Activated CD8-positive, alpha-beta memory T cell treated with anti-CD3 and anti-CD28 coated beads for 24 hours (primary cell): ENCODE data around the gene PCNT.
A peak's percentile ranks its signal among the peaks of the same experiment; 100 is the strongest.
"Not testable (repeated sequence)": the region's sequence is repeated elsewhere in the genome, so short reads cannot be mapped to it uniquely, and the experiment has no call there.

Experiments
- DNase-seq: peaks from one replicate; pipeline ENCODE4 v3.0.0-alpha.2; 2020

The PCNT gene

GRCh38 chr21:46304955-46305354, 19.0 kb upstream of the PCNT start:
- no peak for DNase-seq

GRCh38 chr21:46307625-46308024, 16.3 kb upstream of the PCNT start:
- no peak for DNase-seq

DNA sequence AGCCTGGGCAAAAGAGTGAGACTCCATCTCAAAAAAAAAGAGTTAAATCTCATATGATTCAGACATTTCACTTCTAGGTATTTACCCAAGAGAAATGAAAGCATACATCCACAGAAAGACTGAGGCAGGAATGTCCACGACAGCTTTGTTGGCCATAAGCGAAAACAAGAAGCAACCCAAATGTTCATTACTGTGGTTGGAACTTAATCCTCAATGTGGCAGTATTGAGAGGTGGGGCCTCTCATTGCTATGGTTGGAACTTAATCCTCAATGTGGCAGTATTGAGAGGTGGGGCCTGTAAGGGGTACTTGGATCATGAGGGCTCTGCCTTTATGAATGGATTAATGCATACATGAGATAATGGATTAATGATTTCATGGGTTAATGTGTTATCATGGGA, 15.5 kb upstream of the PCNT start:
- no peak for DNase-seq

GRCh38 chr21:46310260-46310659, 13.7 kb upstream of the PCNT start:
- not testable (repeated sequence) for DNase-seq

- no peak for DNase-seq
Observed at GRCh38 chr21:46311568-46311967, 12.4 kb upstream of the PCNT start.

- no peak for DNase-seq
Observed at GRCh38 chr21:46312949-46313348, 11.0 kb upstream of the PCNT start.

DNA sequence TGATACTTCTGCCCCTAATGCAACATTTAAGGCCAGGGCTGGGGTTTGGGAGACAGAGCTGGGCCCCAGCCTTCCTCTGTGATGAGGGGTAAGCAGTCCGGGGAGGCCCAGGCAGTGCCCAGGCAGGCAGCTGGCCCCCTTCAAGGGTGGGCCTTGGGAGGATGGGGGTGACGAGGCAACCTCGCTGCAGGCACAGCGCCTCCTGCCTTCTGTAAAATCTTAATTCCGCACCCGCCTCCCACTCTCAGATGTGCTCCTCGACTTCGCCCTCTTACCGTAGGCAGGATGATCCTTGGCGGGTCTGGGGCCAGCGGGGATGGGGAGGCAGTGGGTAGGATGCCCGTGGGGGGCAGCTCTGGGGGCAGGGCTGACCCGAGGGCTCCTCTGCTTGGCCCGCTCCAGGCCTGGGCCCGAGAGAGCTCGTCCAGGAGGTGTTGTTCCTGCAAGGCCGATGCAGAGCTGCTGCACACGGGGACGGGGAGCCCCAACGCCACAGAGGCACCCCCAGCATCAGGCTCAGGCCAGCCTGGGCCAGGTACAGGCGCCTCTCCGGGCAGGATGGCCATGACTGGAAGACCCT, 9.4 kb upstream of the PCNT start:
- DNase-seq = no peak

GRCh38 chr21:46316708-46317324, 7.1 kb upstream of the PCNT start:
- DNase-seq = no peak

GRCh38 chr21:46317710-46318463, 6.1 kb upstream of the PCNT start:
- DNase-seq = no peak

- DNase-seq = no peak
Observed at GRCh38 chr21:46318464-46318845, 5.5 kb upstream of the PCNT start.

GRCh38 chr21:46319186-46319585, 4.8 kb upstream of the PCNT start:
- DNase-seq = no peak

GRCh38 chr21:46320331-46320801, 3.6 kb upstream of the PCNT start:
- DNase-seq = no peak

DNA sequence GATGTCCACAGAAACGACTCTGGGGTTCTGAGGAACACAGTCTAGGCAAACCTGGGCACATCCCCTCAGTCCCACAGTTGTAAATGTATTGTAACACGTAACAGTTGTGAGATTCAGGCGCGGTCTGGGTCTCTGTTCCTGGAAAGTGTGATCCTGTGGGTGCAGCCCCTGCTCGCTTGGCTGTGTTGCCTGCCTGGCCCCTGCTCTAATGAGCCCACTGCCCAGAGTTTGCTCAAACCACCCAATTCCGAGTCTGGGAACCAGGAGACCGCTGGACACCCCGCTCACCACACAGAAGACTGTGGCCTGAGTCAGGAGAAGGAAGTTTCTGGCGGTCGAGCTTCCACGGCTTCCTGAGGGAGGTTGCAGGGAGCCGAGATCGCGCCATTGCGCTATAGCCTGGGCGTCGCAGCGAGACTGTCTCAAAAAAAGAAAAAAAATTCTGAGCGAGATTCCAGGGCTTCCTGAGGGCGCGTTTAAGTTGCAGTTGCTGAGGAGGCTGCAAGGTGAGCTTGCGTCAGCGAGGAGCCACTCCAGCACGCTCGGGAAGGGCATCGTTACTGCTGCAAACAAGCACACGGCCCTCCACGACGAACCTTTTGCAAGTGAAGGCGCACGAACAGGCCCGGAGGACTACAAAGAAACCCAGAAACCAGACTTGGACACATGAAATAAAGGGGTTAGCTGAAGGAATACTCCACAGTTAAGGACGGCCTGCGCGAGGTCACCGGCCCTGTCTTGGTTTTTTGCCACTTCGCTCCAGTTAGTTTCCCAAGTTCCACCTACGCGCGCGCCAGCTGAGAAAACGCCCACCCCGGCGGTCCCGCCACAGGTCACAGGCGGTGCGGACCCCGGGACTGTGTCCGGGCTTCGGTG, 1.4 kb upstream of the PCNT start:
- peak; percentile 68 for DNase-seq

GRCh38 chr21:46323227-46323709, 688 bp upstream of the PCNT start:
- DNase-seq = no peak

GRCh38 chr21:46324390-46325072, 575 bp downstream of the PCNT start:
- DNase-seq = peak; percentile 95

DNA sequence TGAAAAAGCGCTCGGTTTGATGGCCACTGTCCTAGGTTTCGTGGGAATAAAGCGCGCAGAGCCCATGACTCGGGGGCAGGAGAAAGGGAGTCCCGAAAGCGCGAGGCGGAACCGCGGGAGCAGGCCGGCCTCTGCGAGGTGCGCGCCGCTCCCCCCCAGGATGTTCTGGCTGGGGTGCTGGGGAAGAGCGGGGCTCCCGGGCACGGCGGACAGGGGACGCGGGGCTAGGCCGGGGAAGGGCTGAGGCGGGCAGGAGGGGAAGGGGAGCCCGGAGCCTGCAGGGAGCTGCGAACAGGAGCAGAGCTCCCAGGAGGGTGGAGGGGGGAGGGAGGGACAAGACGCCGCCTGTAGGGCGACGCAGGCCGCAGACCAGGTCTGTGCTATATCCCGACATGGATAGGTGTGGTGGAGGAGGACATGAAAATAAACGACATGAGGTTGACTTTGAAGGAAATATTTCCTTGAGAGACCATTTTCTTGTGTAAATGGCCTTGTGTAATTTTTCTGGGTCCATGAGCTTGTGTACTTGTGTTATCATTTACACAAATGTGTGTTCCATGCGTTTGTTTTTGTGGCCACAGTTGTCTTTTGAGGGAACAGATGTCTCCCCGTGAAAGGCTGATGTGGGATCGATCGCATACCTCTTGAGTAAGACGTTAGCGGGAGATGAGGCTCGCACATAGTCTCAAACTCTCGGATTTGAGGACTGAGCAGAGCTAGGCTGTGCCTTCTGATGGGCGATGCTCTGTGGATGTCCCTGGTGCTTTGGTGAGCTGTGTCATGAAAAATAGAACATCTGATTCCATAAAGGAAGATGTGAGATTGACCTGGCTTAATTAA, 1.3 kb downstream of the PCNT start:
- DNase-seq = peak; percentile 80

DNA sequence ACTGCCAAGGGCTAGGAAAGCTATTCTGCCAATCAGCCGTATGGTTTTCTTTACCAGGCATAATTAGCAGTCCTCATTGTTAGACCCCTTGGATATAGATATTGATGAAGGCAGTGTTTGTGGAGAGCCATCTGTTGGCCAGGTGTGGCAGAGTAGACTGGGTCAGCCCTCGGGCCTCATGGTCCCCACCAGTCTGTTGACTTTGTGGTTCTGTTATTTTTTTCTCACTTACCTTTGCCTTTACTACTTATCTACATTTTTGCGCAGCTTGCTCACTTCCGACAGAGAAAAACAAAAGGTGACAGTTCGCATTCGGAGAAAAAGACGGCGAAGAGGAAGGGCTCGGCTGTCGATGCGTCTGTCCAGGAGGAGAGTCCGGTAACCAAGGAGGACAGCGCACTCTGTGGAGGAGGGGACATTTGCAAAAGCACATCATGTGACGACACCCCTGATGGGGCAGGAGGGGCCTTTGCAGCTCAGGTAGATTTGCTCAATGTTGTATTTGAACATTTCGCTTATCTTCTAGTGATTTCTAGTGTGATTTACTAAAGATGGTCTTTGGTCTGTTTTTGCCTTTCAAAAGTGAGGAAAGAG, 2.3 kb downstream of the PCNT start:
- DNase-seq = no peak

DNA sequence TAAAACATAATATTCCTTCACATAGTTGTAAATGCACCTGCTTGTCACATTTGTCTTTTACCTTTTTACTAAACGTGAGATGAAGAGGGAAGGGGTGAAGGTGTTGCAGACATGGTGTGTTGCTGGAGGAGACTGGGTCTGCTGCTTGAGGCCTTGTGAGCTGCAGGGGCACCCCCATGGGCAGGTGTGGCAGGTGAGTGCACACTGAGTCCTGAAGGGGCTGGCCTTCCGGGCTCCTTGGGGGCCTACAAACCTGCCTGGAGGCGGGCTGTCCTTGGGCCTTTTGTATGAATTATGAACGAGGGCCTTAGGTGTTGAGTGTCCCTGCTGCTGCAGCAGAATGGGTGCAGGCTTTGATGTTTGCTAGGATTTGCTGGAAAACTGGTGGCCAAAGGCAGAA, 3.8 kb downstream of the PCNT start:
- no peak for DNase-seq

DNA sequence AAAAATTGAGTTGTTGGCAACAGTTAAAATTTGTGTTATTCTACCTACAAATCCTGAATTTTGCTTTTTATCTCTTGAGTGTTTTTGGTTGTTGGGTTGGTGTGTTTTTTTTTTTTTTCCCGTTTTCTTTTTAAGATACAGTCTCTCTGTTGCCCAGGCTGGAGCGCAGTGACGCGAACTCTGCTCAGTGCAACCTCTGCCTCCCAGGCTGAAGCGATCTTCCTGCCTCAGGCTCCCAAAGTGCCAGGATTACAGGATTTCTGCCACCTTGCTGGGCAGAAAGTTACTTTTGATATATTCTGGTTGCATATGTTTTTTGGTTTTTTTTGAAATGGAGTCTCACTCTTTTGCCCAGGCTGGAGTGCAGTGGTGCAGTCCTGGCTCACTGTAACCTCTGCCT, 4.2 kb downstream of the PCNT start:
- no peak for DNase-seq

GRCh38 chr21:46329796-46330195, 5.8 kb downstream of the PCNT start:
- DNase-seq = no peak
